ENCODE measurements around the gene PRRC2B.

DNA sequence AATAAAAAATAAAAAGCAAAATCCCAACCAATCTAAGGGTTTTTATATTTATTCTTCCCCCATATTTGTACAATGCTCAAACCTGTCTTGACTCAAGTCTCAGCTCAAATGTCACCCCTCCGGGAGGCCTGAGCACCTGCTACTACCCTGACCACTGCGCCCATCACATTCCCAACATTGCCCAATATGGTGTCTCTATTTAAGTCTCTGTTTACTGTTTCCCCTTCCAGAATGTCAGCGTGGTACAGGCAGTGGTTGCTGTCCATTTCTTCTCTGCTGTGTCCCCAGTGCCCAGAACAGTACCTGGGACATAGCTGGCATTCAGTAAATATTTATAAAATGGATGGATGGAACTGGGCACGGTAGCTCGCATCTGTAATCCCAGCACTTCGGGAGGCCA is 47.3 kb upstream of the PRRC2B start:
- TF ChIP-seq TCF12 (IDR thresholded peaks at IDR 0.05): no peak
- TF ChIP-seq TCF12 (CRISPR knock-in tag; IDR thresholded peaks at IDR 0.05): no peak
- TF ChIP-seq SIN3A (IDR thresholded peaks at IDR 0.05; ENCODE audit: borderline replicate concordance, low read depth, low read length): no peak
- TF ChIP-seq FOXJ3 (CRISPR knock-in tag; IDR thresholded peaks at IDR 0.05; ENCODE audit: borderline replicate concordance): no peak
- TF ChIP-seq TCF7 (IDR thresholded peaks at IDR 0.05; ENCODE audit: low read depth): no peak
- TF ChIP-seq, protein P1, sequence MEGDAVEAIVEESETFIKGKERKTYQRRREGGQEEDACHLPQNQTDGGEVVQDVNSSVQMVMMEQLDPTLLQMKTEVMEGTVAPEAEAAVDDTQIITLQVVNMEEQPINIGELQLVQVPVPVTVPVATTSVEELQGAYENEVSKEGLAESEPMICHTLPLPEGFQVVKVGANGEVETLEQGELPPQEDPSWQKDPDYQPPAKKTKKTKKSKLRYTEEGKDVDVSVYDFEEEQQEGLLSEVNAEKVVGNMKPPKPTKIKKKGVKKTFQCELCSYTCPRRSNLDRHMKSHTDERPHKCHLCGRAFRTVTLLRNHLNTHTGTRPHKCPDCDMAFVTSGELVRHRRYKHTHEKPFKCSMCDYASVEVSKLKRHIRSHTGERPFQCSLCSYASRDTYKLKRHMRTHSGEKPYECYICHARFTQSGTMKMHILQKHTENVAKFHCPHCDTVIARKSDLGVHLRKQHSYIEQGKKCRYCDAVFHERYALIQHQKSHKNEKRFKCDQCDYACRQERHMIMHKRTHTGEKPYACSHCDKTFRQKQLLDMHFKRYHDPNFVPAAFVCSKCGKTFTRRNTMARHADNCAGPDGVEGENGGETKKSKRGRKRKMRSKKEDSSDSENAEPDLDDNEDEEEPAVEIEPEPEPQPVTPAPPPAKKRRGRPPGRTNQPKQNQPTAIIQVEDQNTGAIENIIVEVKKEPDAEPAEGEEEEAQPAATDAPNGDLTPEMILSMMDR (CRISPR knock-in tag; IDR thresholded peaks at IDR 0.05): no peak
- no peak for TF ChIP-seq ZNF24 (IDR thresholded peaks at IDR 0.05)
- TF ChIP-seq, protein P2, sequence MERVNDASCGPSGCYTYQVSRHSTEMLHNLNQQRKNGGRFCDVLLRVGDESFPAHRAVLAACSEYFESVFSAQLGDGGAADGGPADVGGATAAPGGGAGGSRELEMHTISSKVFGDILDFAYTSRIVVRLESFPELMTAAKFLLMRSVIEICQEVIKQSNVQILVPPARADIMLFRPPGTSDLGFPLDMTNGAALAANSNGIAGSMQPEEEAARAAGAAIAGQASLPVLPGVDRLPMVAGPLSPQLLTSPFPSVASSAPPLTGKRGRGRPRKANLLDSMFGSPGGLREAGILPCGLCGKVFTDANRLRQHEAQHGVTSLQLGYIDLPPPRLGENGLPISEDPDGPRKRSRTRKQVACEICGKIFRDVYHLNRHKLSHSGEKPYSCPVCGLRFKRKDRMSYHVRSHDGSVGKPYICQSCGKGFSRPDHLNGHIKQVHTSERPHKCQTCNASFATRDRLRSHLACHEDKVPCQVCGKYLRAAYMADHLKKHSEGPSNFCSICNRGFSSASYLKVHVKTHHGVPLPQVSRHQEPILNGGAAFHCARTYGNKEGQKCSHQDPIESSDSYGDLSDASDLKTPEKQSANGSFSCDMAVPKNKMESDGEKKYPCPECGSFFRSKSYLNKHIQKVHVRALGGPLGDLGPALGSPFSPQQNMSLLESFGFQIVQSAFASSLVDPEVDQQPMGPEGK (CRISPR knock-in tag; IDR thresholded peaks at IDR 0.05): no peak
- no peak for TF ChIP-seq SMC3 (IDR thresholded peaks at IDR 0.05; ENCODE audit: low read length)
- no peak for TF ChIP-seq RFX5 (IDR thresholded peaks at IDR 0.05; ENCODE audit: low read depth, low read length)
- TF ChIP-seq CEBPB (IDR thresholded peaks at IDR 0.05; ENCODE audit: borderline replicate concordance, low read depth, low read length): no peak
- no peak for TF ChIP-seq MED1 (CRISPR knock-in tag; IDR thresholded peaks at IDR 0.05)
- TF ChIP-seq EZH2 (conservative IDR thresholded peaks at IDR 0.05; ENCODE audit: low read depth, low read length): no peak
- TF ChIP-seq ZNF552 (CRISPR knock-in tag; IDR thresholded peaks at IDR 0.05; ENCODE audit: borderline replicate concordance): no peak
- TF ChIP-seq, protein P3, sequence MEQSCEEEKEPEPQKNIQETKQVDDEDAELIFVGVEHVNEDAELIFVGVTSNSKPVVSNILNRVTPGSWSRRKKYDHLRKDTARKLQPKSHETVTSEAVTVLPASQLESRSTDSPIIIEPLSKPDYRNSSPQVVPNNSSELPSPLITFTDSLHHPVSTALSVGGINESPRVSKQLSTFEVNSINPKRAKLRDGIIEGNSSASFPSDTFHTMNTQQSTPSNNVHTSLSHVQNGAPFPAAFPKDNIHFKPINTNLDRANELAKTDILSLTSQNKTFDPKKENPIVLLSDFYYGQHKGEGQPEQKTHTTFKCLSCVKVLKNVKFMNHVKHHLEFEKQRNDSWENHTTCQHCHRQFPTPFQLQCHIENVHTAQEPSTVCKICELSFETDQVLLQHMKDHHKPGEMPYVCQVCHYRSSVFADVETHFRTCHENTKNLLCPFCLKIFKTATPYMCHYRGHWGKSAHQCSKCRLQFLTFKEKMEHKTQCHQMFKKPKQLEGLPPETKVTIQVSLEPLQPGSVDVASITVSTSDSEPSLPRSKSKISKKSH (CRISPR knock-in tag; IDR thresholded peaks at IDR 0.05; ENCODE audit: borderline replicate concordance): no peak
